Ovary (tissue), 3 donors: Measurements from ENCODE around the gene LHFPL6.

Source experiments
- CTCF ChIP-seq, 3 donors: fragments of 450-650 bp in 2 of 3; fragments of 200-600 bp in 1 of 3; IDR thresholded peaks; one replicate each; pipeline versions ENCODE4 v1.5.1 to v1.8.0; 2016 to 2022; ENCODE audit warnings: antibody characterized with exemption in 3 of 3, mild to moderate bottlenecking in 1 of 3
- EP300 ChIP-seq: sonication (generic); formaldehyde crosslinking; IDR thresholded peaks from one replicate; pipeline ENCODE4 v1.6.1; 2017; ENCODE audit warnings: antibody characterized with exemption
- POLR2A ChIP-seq: fragments of 450-650 bp; IDR thresholded peaks from one replicate; pipeline ENCODE4 v1.6.1; 2017; ENCODE audit warnings: antibody characterized with exemption, mild to moderate bottlenecking, moderate library complexity
- donor health status: DM: no; HTN: no; CAD: no.

GRCh38 chr13:39596685-39597084 lies 6.3 kb downstream of the LHFPL6 start:
- no peak for TF ChIP-seq POLR2A
- no peak for TF ChIP-seq CTCF (IDR thresholded peaks at IDR 0.05)
- TF ChIP-seq EP300: no peak
